ENCODE results near the gene MBD5.

MBD5 gene

DNA sequence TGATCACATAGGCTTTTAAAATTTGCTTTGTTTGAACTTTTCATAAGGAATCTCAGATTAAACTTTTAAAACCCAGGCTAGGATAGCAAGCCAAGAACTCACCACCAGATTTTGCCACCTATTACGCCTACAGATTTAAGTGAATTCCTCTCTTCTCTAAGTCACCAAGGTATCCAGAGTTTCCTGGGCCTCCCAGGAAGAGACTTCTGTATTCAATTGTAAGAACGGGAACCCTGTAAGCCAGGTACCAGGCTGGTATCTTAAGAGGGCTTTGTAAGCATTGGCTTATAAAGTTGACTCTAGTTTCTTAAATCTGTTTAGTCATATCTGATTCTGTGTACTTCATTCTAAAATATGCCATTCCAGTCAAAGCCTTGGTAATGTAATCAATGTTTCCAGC is 285.1 kb downstream of the MBD5 start:
- DNase-seq (ENCODE audit: low read depth), result no peak

DNA sequence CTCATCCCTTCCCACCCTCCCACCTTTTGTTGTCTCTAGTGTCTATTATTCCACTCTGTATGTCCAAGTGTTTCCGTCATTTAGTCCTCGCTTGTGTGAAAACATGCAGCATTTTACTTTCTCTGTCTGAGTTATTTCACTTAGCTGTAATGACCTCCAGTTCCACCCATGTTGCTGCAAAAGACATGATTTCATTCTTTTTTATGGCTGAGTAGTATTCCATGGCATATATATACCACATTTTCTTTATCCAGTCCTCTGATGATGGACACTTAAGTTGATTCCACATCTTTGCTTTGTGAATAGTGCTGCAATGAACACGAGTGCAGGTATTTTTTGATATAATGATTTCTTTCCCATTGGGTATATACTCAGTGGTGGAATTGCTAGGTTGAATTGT is 296.7 kb downstream of the MBD5 start:
- DNase-seq (ENCODE audit: low read depth), result no peak

DNA sequence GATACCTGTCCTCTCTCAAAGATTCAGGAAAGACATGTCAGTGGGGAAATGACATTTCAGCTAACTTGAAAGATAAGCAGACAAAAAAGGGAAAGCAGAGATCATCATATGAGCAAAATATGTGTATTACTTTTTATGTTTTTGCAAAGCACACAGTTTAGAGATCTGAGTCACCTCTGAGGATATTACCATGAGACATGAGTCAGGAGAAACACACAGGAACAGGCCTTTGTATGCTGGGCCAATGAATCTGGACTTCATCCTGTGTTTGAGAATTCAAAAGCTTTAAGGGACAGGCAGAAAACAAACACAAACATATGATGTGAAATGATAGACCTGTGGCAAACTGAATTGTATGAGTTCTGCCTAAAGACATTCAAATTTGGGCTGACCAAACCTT is 317.6 kb downstream of the MBD5 start:
- no peak for DNase-seq (ENCODE audit: low read depth)

DNA sequence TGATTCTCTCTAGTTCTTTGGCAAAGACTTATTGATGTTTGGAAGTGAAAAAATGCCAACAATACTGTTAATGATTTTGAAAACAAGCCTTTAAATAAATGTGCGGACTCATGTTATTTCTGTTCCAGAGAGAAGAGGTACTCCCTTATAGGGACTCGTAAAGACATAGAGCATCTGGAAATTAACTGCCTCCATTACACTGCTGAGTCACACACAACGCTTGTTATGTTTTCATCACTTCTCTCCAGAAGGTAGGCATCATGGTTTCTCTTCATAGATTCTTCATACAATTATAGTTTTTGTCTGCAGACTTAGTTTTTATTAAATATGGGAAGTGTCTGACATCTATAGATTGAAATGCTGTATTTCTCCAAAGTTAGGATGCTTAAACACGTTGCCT is 321.2 kb downstream of the MBD5 start:
- no peak for DNase-seq (ENCODE audit: low read depth)

DNA sequence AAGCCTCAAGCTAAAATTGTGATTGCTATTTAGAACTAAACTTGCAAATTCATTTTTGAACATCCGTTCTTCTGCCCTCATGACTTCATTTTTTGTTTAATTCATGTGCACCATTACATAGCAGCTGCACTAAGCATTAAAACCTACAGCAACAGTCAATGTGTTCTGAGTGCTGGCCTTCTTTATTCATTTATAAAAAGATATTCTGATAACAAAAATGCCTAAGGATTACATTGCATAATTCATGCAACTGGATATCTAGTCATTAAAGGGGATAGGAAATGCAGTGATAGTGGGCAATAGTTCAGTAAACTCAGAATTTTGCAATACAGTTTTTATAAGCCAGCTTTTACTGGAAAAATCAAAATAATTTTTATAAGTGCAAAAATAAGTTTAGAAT is 329.3 kb downstream of the MBD5 start:
- no peak for DNase-seq (ENCODE audit: low read depth)

DNA sequence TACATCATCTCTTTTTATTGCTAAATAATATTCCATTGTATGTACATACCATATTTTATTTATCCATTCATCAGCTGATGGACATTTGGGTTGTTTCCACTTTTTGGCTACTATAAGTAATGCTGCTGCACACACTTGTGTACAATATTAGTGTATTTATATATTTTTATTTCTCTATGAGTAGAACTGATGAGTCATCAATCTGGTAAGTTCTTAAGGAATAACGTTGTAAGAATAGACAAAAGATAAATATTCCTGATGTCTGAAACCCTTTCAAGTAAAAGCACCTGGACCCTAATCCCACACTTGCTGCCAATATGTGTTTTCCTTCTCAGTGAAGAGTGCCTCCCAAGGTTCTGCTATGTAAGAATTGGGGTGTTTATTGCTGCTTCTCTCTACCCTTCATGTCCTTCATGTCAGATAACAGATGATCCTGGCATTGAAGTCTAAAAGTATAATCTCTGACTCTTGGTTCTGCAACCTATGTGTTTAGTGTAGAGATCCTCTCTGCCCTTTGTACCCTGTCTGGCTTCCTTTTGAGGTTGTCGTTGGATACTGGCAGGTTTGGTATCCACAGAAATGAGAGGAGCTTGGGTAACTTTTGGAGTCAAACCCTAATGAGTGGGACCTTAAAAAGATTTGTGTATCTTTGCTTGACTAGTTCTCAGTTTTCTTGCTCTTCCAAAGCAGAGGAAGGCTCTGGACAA is 330.7 kb downstream of the MBD5 start:
- no peak for DNase-seq (ENCODE audit: low read depth)

DNA sequence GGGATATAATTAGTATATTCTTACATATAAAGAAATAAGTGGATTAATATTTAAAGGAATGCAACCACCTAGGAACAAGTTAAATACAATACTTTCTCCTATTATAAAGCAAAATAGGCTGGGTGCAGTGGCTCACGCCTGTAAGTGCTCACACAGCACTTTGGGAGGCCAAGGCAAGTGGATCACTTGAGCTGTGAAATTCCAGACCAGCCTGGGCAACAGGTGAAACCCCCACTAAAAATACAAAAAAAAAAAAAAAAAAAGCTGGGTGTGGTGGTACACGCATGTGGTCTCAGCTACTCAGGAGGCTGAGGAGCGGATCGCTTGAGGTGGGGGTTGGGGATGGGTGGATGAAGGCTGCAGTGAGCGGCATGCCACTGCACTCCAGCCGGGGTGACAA is 337.5 kb downstream of the MBD5 start:
- no peak for DNase-seq (ENCODE audit: low read depth)

DNA sequence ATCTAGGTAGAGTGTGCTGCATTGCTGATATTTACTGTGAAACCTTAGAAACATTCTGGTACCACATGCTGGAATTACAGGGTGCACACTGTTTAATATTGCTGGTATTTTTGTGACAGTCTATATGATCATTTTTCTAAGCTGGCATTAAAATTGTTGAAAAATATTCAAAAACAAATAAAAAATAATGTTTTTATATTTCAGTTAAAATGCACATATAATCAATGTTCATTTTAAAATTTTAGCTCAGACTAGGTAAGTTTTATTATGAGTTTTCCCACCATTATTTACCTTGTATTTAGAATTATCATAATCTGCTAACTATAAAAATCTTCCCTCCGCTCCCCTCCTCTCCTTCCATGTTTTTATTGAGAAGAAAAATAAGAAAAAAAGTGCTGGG is 339.8 kb downstream of the MBD5 start:
- DNase-seq (ENCODE audit: low read depth), result no peak

DNA sequence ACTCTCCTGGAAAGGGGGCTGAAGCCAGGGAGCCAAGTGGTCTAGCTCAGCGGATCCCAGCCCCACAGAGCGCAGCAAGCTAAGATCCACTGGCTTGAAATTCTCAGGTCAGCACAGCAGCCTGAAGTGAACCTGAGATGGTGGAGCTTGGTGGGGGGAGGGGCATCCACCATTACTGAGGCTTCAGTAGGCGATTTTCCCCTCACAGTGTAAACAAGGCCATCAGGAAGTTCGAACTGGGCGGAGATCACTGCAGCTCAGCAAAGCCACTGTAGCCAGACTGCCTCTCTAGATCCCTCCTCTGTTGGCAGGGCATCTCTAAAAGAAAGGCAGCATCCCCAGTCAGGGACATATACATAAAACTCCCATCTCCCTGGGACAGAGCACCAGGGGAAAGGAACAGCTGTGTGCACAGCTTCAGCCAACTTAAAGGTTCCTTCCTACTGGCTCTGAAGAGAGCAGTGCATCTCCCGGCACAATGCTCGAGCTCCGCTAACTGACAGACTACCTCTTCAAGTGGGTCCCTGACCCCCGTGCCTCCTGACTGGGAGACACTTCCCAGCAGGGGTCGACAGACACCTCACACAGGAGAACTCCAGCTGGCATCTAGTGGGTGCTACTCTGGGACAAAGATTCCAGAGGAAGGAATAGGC is 341.4 kb downstream of the MBD5 start:
- no peak for DNase-seq (ENCODE audit: low read depth)

DNA sequence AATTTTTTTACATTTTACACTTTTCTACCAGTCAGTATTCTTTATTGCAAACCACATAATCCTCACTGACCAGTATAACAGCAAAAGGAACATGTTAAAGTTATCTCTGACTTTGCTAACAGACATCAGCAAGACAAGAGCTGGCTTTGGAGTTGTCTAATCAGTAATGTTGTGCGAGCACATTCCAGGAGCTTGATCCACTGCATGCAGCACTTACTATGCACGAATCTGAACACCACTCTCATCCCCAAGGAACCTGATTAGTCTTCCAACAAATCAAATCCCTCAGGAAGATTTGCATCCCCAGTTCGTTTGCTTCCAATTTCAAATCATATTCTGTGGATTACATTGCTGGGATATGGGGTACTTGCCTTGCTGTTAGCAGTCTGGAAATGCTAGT is 354.3 kb downstream of the MBD5 start:
- DNase-seq (ENCODE audit: low read depth), result no peak

DNA sequence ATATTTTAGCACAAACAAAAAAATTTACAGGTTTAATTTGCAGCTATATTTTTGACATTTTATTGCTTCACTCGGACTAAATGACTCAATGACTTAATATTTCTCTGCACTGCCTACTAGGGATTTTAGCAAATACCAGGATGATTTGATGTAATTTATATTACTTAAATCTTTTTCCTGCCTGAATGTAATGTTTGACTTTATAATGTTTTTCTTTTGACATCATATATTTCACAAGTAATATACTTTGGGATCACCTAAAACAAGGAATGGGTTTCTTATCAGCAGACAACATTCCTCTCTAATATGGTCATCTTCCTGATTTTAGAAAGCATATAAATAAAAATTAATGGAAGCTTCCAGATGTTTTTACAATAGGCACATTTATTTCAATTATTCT is 370.4 kb downstream of the MBD5 start:
- no peak for DNase-seq (ENCODE audit: low read depth)

DNA sequence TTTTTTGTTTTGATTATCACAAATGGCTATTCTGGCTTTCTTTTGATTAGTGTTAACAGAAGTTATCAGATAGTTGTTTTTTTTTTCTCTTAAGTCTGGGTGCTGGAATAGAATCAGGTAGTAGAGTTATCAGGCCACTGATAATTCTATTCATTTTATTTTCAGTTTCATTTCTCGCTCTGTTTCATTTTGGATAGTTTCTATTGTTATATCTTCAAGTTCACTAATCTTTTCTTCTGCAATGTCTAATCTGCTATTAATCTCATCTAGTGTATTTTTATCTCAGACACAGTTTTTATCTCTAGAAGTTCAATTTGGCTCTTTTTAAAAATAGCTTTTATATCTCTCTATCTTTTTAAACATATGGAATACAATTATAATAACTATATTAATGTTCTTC is 381.9 kb downstream of the MBD5 start:
- no peak for DNase-seq (ENCODE audit: low read depth)

DNA sequence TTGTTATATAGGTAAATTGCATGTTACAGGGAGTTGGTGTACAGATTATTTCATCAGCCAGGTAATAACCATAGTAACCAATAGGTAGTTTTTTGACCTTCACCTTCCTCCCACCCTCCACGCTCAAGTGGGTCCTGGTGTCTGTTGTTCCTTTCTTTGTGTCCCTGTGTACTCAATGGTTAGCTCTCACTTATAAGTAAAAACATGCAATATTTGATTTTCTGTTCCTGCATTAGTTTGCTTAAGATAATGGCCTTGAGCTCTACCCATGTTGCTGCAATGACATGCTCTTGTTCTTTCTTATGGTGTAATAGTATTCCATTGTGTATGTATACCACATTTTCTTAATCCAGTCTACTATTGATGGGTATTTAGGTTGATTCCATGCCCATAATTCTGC is 390.0 kb downstream of the MBD5 start:
- DNase-seq (ENCODE audit: low read depth), result no peak

DNA sequence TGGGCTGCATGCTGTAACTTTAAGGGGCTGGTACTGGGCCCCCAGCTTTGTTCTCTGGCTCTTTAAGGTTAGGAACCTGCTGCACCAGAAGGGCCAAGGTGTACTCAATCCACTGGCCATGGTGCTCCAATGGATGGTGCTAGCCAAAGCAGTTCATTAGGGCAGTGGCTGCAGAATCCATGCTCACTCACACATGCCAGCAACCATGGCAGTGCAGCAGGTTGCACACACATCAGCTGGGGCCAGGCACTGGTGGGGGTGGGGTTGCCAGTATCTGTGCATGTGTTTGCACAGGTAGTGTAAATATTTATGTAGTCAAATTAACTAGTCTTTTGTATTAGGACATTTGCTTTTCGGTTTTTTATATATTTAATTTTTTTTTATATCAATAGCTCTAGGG is 395.4 kb downstream of the MBD5 start:
- no peak for DNase-seq (ENCODE audit: low read depth)

DNA sequence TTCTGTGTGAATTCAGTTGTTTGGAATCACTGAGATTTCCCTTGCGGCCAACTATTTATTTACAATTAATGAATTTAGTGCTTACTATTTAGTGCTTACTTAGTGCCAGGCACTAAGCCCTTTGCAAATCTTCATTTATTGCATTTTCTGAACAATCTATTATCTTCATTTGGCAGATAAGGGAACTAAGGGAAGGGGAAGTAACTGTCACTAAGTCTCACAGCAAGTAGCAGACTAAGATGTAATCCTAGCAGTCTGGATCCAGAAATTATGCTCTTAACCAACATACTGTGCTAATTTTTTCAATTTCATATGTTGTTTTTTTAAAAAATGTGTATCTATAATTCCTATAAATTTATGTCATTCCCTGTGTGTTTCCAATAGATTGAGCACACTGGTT is 409.2 kb downstream of the MBD5 start:
- no peak for DNase-seq (ENCODE audit: low read depth)

DNA sequence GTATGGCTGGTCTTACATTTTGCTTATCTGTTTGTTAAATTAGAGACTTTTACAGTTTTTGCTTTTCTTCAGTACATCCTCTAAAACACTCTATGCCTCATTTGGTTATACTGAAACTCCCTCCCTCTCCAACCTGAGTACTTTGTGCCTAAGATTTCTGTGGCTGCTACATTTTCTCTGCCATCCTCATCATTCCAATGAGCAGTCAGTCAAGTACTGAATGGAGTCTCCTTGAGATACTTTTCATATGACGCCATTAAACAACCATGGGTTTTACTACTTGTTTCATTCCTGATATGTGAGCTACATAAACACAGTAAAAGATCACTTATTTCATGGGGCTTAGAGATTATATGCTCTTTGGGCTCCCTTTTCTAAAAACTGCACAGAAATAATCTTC is 427.0 kb downstream of the MBD5 start:
- no peak for DNase-seq (ENCODE audit: low read depth)

DNA sequence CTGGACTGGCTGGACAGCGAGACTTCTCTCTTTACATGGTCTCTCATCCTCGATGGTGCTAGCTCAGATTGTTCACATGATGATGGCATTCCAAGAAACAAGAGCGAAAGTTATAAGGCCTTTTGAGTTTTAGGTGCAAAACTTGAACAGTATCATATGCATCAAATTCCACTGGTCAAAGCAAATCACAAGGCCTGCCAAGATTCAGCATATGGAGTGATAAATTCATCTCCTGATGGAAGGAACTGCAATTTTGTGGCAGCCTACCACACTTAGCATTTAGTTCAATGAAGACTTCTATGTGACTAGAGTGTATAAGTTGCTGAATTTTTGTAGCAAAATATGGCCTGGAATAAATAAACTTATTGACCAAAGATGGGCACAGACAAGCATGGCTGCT is 429.6 kb downstream of the MBD5 start:
- DNase-seq (ENCODE audit: low read depth), result no peak

DNA sequence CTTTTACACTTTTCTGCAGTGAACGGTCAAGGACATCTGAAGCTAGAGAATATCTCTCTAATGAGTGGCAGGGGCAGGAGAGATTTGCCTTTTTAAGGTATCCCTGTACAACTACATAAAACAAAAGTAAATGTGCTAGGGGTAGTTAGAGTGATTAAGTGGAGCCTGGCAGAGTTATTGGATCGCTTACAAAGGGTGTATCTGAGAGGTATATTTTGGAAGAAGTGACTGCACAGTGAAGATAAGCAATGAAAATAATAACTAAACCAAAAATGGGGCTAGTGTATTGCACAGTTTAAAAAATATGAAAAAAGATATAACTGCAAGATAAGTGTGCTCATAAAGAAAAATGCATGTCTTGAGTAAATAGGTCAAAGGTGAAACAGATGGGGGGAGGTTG is 430.2 kb downstream of the MBD5 start:
- no peak for DNase-seq (ENCODE audit: low read depth)

DNA sequence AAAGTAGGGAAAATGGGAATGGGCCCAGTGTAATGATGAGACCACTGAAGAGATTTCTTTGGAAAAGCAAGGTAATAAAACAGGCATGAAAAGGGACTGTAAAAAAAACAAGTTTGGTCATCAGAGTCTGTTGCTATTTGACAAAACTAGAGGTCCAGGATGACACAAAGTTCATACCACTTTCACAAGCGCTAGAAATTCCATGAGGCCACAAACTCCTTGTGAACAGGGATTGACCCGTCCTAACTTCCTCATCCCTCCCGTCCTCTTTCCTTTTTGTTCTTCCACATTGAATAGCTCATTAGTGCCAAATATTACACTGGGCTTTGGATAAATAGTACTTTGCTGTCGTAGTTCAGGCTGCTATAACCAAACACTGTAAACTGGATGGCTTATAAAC is 434.9 kb downstream of the MBD5 start:
- DNase-seq (ENCODE audit: low read depth), result no peak

DNA sequence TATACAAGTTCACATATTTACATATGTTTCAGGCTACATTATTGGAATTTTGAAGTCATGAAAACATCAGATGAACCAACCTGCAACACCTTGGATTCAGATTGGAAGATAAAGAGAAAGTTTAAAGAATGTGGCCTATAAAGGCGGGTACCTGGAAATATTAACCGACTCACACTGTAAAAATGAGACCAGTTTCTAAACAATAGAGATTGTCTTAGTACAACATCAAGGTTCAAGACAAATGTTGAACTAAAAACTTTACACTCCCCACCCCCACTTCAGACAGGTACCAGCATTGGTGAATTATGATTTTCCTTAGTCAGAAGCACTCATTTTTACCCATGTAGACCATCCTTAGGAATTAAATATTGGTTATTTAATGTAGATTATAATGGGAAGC is 437.3 kb downstream of the MBD5 start:
- no peak for DNase-seq (ENCODE audit: low read depth)

DNA sequence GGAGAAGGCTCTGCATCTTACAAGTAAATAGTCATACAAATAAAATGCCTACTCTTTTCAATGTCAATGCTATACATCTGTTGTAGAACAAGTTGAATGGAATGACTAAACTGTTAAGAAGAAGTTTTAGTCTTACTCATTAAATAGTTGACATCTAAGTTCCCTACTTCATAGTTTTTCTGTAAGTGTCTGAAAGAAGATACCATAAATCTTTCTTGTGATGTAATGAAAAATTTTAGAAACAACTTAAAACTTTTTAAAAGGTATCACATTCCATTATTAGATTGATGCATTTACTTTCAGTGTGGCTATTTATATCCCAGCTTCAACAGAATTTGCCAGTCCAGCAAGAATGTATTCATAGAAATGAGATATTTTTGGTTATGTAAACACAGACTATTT is 438.5 kb downstream of the MBD5 start:
- no peak for DNase-seq (ENCODE audit: low read depth)

DNA sequence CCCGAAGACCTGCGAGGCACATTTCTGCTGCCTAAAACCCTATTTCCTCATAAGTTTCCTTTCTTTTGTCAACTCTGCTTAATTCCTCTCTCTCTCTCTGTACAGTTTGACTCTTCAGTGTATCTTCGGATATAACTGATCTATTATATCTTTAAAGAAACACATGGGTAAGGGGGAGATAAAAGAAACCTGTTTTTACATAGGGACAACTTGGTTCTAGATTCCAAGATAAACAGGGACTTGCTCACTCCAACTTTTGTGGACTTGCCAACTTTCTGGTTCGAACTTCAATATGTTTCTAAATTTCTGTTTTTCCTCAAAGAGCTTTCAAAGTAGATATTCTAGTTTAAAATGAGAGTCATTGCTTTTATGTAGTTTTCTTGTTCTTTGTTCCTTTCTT is 441.0 kb downstream of the MBD5 start:
- DNase-seq (ENCODE audit: low read depth), result no peak

DNA sequence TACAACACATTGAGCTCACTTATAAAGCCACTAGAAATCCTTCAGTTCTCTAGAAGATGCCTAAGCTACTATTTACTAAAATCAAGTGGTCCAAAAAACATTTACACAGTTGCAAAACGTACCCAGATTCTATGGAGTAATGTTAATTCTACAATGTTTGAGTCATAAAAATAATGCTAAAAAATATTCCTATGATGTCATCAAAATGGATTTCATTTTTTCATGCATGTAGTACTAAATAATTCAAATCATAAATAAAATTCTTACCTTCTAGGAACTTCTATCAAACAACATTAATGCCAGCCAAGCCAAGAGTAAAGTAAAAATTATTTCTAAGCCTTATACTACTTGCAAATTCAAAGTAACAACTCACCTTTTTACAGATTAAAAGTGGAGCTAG is 454.7 kb downstream of the MBD5 start:
- no peak for DNase-seq (ENCODE audit: low read depth)

DNA sequence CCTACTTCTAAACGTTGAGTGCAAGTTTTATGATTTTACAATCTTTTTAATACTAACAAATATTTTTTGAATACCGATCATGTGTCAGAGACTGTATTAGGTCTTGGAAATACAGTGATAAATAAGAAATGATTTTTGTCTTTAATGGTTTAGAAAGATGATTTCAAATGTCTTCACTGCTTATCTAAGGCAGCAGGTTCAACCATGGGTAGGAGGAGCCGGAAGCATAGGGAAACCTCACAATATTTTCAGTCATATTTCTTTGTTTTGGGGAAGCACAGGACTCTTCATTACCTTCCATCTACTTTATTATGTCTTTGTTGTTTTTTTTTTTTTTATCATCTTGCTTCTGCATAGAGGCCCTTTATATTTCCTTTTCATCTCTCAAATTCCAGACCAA is 458.5 kb downstream of the MBD5 start:
- DNase-seq (ENCODE audit: low read depth), result no peak
